ENCODE measurements around the gene NTRK3. TPM values are rescaled to one million over a fixed set of nuclear protein-coding genes. Genes with fewer than 3 reads are reported as not detected.

The NTRK3 gene
- total and polyA plus RNA-seq, 2 of the 8 experiments (the other 6 are each of a cell fraction or from before 2014, with no cell fraction given) = 4.5 to 6.8 TPM

DNA sequence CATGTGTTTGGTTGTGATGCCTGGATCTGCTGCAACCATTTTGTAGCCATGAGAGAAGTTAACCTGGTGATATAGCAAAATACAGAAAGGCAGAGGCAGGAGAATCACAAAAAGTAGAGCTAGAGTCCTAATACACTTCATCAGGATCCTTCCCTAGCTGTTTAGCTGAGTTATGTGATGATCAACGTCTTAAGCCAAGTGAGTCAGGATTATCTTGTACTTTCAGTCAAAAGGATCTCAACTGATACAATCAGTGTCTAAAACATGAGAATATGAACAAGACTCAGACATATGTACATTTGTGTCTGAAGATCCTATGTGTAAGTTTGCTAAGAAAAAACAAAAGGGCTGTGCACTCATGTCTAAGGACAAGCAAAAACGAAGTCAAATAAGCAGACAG, 236.9 kb downstream of the NTRK3 start:
- H2AK5ac ChIP-seq (ENCODE audit: low read depth, low read length) = no peak overlapping the region
- CTCF ChIA-PET (ENCODE audit: partially characterized antibody) = interaction anchor here (1.3 to 2.7 kb wide), 3 partner anchors 9 to 58 kb away, joined by 3 to 11 read pairs (median 4); no protein-coding TSS in a partner anchor
- no peak overlapping the region for H3K18ac ChIP-seq (ENCODE audit: extremely low read depth, low read length)
- no peaks in the 10 kb centered on the region for H3K9me3 ChIP-seq (ENCODE audit: insufficient read depth in 2 of 2, low read depth in 1 of 2, low read length in 1 of 2)
- H3K4me3 ChIP-seq (ENCODE audit: extremely low read depth in 1 of 4, insufficient read depth in 2 of 4, low read depth in 3 of 4, low read length in 4 of 4) = no peak overlapping the region
- H2BK12ac ChIP-seq (ENCODE audit: low read depth, low read length) = no peak overlapping the region
- H3K79me2 ChIP-seq (ENCODE audit: control insufficient read depth in 1 of 2, insufficient read depth in 2 of 2, low read length in 2 of 2) = no peaks in the 10 kb centered on the region
- POLR2A ChIA-PET (ENCODE audit: partially characterized antibody) = no interaction called here
- H3K23ac ChIP-seq (ENCODE audit: insufficient read length) = no peak overlapping the region
- no peak overlapping the region for H3K4ac ChIP-seq (replicated peaks; ENCODE audit: insufficient read length, low read depth, low read length)
- no peak overlapping the region for H2AFZ ChIP-seq (ENCODE audit: low read length)
- no peak overlapping the region for H3K4me2 ChIP-seq (ENCODE audit: insufficient read depth in 1 of 2, low read depth in 2 of 2, low read length in 2 of 2)
- H3K79me1 ChIP-seq (ENCODE audit: low read depth, low read length) = no peaks in the 10 kb centered on the region
- H4K5ac ChIP-seq (ENCODE audit: insufficient read length, low read depth, low read length) = no peak overlapping the region
- no peak overlapping the region for H3K14ac ChIP-seq (ENCODE audit: insufficient read length)
- H2BK5ac ChIP-seq (ENCODE audit: low read depth, low read length) = no peak overlapping the region
- H3K27me3 ChIP-seq (replicated peaks in 1 of 4; ENCODE audit: control insufficient read depth in 3 of 4, extremely low read depth in 1 of 4, insufficient read depth in 3 of 4, low read length in 3 of 4) = no peaks in the 10 kb centered on the region
- H3K56ac ChIP-seq (replicated peaks; ENCODE audit: insufficient read length, low read depth, low read length) = no peak overlapping the region
- DNase-seq (ENCODE audit: low read depth in 1 of 2, low spot score in 2 of 2) (no peak), FAIRE-seq (no peak)
- no peaks in the 10 kb centered on the region for H4K20me1 ChIP-seq (replicated peaks in 1 of 2; ENCODE audit: control insufficient read depth in 1 of 2, insufficient read depth in 2 of 2, low read length in 2 of 2)
- H2BK120ac ChIP-seq (replicated peaks; ENCODE audit: low read depth, low read length) = no peak overlapping the region
- H3K9ac ChIP-seq (replicated peaks in 1 of 4; ENCODE audit: extremely low read depth in 1 of 4, low read depth in 3 of 4, low read length in 3 of 4) = no peak overlapping the region
- H2BK15ac ChIP-seq (ENCODE audit: low read length) = no peak overlapping the region
- H4K91ac ChIP-seq (replicated peaks; ENCODE audit: insufficient read length, low read length) = no peak overlapping the region
- no peaks in the 10 kb centered on the region for H3K36me3 ChIP-seq (ENCODE audit: control insufficient read depth in 2 of 4, insufficient read depth in 4 of 4, low read length in 3 of 4)
- no peak overlapping the region for H4K8ac ChIP-seq (ENCODE audit: extremely low read depth, insufficient read depth, low read length)
- no peaks in the 10 kb centered on the region for H3K23me2 ChIP-seq (ENCODE audit: low read depth, low read length)
- no peak overlapping the region for H2BK20ac ChIP-seq (ENCODE audit: low read length)
- WGBS, 2 experiments (ENCODE audit: extremely low coverage in 1 of 2, insufficient coverage in 1 of 2, insufficient read length in 1 of 2, insufficient replicate concordance in 2 of 2, low coverage in 1 of 2, low lambda C conversion rate in 2 of 2, missing lambda C conversion rate in 1 of 2) = 100% methylated on average over 2 of the region's 2 CpGs; no CpG with 5 or more reads in 1 of the 2 experiments
- peaks cover 2 to 12% (median 8%) of the 10 kb centered on the region in 4 experiments; a peak in 5 of 7 replicates for H3K4me1 ChIP-seq (replicated peaks in 1 of 4; ENCODE audit: control insufficient read depth in 3 of 4, insufficient read depth in 4 of 4, low read length in 3 of 4)
- no peak overlapping the region for H3K27ac ChIP-seq (ENCODE audit: low read depth, low read length)
- TF ChIP-seq POU5F1 (IDR thresholded peaks at IDR 0.05; ENCODE audit: low read depth, low read length) (no peak), RNF2 (IDR thresholded peaks at IDR 0.05; ENCODE audit: borderline replicate concordance, low read depth, low read length, missing control alignments, poor library complexity, severe bottlenecking) (no peak), RXRA (IDR thresholded peaks at IDR 0.05; ENCODE audit: insufficient read depth, low read depth, low read length) (no peak), BCL11A (IDR thresholded peaks at IDR 0.05; ENCODE audit: low read depth in 2 of 2, low read length in 2 of 2) (no peak), POLR2A (IDR thresholded peaks at IDR 0.05; ENCODE audit: control extremely low read depth in 1 of 2, low read depth in 2 of 2, low read length in 2 of 2) (no peak)
- TF ChIP-seq, protein P1, sequence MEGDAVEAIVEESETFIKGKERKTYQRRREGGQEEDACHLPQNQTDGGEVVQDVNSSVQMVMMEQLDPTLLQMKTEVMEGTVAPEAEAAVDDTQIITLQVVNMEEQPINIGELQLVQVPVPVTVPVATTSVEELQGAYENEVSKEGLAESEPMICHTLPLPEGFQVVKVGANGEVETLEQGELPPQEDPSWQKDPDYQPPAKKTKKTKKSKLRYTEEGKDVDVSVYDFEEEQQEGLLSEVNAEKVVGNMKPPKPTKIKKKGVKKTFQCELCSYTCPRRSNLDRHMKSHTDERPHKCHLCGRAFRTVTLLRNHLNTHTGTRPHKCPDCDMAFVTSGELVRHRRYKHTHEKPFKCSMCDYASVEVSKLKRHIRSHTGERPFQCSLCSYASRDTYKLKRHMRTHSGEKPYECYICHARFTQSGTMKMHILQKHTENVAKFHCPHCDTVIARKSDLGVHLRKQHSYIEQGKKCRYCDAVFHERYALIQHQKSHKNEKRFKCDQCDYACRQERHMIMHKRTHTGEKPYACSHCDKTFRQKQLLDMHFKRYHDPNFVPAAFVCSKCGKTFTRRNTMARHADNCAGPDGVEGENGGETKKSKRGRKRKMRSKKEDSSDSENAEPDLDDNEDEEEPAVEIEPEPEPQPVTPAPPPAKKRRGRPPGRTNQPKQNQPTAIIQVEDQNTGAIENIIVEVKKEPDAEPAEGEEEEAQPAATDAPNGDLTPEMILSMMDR (IDR thresholded peaks at IDR 0.05; ENCODE audit: control extremely low read depth in 1 of 3, insufficient read depth in 1 of 3, low read depth in 1 of 3, low read length in 3 of 3) = no peak
